Adipocyte (in vitro differentiated cells): ENCODE measurements around the gene KRT37.
"Not testable (repeated sequence)": the region's sequence is repeated elsewhere in the genome, so short reads cannot be mapped to it uniquely, and the experiment has no call there.

Experiments used
- DNase-seq: peaks from one replicate; pipeline ENCODE4 v3.0.0-alpha.2; 2015; ENCODE audit warnings: low read depth
- H3K27me3 ChIP-seq: replicated peaks from 2 replicates; pipeline ENCODE4 v1.7.0; 2013; ENCODE audit warnings: mild to moderate bottlenecking, low read length, moderate library complexity; ENCODE audit not compliant: control insufficient read depth, insufficient read depth
- H3K36me3 ChIP-seq: 2 replicates; pipeline ENCODE4 v1.7.0; 2013; ENCODE audit warnings: low read length, mild to moderate bottlenecking, moderate library complexity; ENCODE audit not compliant: control insufficient read depth, insufficient read depth, severe bottlenecking
- H3K4me1 ChIP-seq: 2 replicates; pipeline ENCODE4 v1.7.0; 2013; ENCODE audit warnings: mild to moderate bottlenecking, low read length, moderate library complexity; ENCODE audit not compliant: control insufficient read depth, insufficient read depth
- H3K4me3 ChIP-seq: 2 replicates; pipeline ENCODE4 v1.7.0; 2013; ENCODE audit warnings: mild to moderate bottlenecking, low read length, moderate library complexity
- H3K9ac ChIP-seq: 2 replicates; pipeline ENCODE4 v1.7.0; 2013; ENCODE audit warnings: mild to moderate bottlenecking, low read length, moderate library complexity
- H3K9me3 ChIP-seq: 2 replicates; pipeline ENCODE4 v1.7.0; 2013; ENCODE audit warnings: mild to moderate bottlenecking, low read length, moderate library complexity; ENCODE audit not compliant: control insufficient read depth

The KRT37 gene

DNA sequence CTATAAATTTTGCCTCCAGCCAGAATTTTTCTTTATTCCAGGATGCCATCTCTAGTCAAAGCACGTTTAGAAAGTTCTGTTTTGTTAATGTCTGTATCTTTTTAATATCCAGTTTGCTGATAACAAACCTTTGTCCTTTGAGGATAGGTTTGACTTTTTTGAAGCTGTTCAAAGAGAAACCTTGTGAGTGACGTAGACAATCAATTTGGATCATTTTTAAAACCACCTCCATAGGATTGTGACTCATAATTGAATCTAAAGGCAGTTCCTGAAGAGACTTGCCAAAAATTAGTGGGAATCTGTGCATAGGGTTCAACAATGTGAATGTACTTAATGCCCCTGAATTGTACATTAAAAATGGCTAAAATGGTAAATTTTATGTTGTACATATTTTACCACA lies 32.9 kb downstream of the KRT37 start:
- peaks cover 12% of the 10 kb centered on the region for H3K4me1 ChIP-seq
- DNase-seq: no peak
- peaks cover 9% of the 10 kb centered on the region for H3K9me3 ChIP-seq
- peaks cover 14% of the 10 kb centered on the region for H3K27me3 ChIP-seq
- no peak overlapping the region for H3K9ac ChIP-seq
- H3K4me3 ChIP-seq: no peak overlapping the region
- no peaks in the 10 kb centered on the region for H3K36me3 ChIP-seq

GRCh38 chr17:41390411-41390938 lies 33.9 kb downstream of the KRT37 start:
- Histone ChIP-seq H3K9ac (no peak overlapping the region), H3K36me3 (no peaks in the 10 kb centered on the region), H3K4me3 (no peak overlapping the region), H3K4me1 (peaks cover 12% of the 10 kb centered on the region), H3K27me3 (peaks cover 10% of the 10 kb centered on the region), H3K9me3 (peaks cover 11% of the 10 kb centered on the region)
- DNase-seq: no peak

GRCh38 chr17:41387670-41388069 lies 36.7 kb downstream of the KRT37 start:
- H3K9ac ChIP-seq: no peak overlapping the region
- no peak for DNase-seq
- peaks cover 14% of the 10 kb centered on the region for H3K4me1 ChIP-seq
- no peak overlapping the region for H3K4me3 ChIP-seq
- H3K36me3 ChIP-seq: no peaks in the 10 kb centered on the region
- peaks cover 11% of the 10 kb centered on the region for H3K9me3 ChIP-seq
- H3K27me3 ChIP-seq: peaks cover 4% of the 10 kb centered on the region

DNA sequence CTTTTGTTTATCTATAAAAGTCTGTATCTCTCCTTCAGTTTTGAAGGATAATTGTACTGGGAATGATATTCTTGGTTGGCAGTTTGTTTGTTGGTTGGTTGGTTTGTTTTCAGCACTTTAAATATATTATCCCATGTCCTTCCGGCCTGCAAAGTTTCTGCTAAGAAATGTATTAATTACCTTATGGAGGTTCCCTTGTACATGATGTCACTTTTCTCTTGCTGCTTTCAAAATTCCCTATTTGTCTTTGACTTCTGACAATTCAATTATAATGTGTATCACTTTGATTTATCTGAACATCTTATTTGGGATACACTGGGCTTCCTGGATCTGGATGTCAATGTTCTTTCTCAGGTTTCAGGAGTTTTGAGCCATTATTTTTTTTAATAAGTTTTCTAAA lies 38.2 kb downstream of the KRT37 start:
- Histone ChIP-seq H3K9me3 (peaks cover 11% of the 10 kb centered on the region), H3K9ac (no peak overlapping the region), H3K27me3 (peaks cover 4% of the 10 kb centered on the region), H3K4me3 (no peak overlapping the region), H3K36me3 (no peaks in the 10 kb centered on the region), H3K4me1 (peaks cover 17% of the 10 kb centered on the region)
- DNase-seq: no peak

DNA sequence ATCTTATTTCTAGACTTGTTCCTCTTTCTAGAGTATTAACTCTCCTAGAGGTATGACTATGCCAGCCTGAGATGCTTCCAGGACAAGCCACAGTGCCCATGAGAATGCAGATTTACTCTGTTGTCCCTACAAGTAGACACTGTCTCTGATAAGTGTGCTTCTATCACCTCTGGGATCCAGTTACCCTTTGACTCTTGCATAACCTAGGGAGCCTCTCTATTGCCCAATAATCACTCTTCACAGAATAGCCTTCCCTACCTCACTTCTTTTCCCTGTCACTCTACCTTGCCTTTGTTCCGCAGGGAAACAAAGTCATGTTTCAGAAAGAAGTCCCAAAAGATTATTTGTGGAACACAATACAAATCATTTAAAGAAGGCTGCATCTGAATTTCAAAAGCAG lies 40.7 kb downstream of the KRT37 start:
- no peaks in the 10 kb centered on the region for H3K36me3 ChIP-seq
- peaks cover 17% of the 10 kb centered on the region for H3K4me1 ChIP-seq
- no peak for DNase-seq
- no peak overlapping the region for H3K4me3 ChIP-seq
- peaks cover 11% of the 10 kb centered on the region for H3K9me3 ChIP-seq
- H3K9ac ChIP-seq: no peak overlapping the region
- peaks cover 4% of the 10 kb centered on the region for H3K27me3 ChIP-seq

- H3K36me3 ChIP-seq: no peaks in the 10 kb centered on the region
- H3K9me3 ChIP-seq: peaks cover 9% of the 10 kb centered on the region
- peaks cover 17% of the 10 kb centered on the region for H3K4me1 ChIP-seq
- DNase-seq: peak; percentile 70
- H3K27me3 ChIP-seq: peaks cover under 1% of the 10 kb centered on the region
- no peak overlapping the region for H3K4me3 ChIP-seq
- H3K9ac ChIP-seq: no peak overlapping the region
Observed at GRCh38 chr17:41382394-41382793, 42.0 kb downstream of the KRT37 start.

DNA sequence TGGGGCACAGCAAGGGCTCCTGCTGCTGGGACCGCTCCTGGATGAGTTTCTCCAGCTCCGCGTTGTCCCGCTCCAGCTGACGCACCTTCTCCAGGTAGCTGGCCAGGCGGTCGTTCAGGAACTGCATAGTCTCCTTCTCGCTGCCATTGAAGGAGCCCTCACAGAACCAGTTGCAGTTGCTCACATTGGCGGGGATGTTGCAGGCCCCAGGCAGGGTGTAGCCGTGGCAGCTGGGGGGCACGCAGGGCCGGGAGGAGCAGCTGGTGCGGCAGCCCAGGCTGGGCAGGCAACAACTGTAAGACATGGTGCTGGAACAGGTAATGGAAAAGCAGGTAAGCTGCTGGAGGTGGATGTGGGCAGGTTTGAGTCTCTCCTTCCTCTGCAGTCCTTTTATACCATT lies 42.4 kb downstream of the KRT37 start, which contains the start of gene KRT34:
Gene KRT34 (minus strand): TSS at position 364 of the 400 bp plus-strand sequence. CDS start 60 bp downstream, at position 304.
- not testable (repeated sequence) for H3K9ac ChIP-seq

DNA sequence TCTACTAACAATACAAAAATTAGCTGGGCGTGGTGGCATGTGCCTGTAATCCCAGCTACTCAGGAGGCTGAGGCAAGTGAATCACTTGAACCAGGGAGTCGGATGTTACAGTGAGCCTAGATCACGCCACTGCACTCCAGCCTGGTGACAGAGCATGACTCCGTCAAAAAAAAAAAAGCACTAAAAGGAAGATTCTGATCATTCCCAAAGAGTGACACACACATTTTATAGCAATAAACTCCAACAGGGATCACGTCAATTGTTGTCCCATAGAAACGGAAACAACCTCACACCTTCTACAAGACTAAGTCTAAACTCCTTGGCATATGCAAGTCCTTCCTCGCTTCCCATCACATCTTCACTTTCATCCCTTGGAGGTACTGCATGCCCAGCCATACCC lies 44.3 kb downstream of the KRT37 start:
- H3K9ac ChIP-seq, H3K9me3 ChIP-seq, H3K36me3 ChIP-seq, H3K4me3 ChIP-seq, H3K27me3 ChIP-seq: not testable (repeated sequence)
- peaks cover 17% of the 10 kb centered on the region for H3K4me1 ChIP-seq
- DNase-seq: peak; percentile 76

More for the DNA sequence above, 42.4 kb downstream of the KRT37 start, which contains the start of gene KRT34:
- H3K27me3 ChIP-seq, H3K36me3 ChIP-seq, H3K4me3 ChIP-seq, H3K9me3 ChIP-seq, DNase-seq: not testable (repeated sequence)
- H3K4me1 ChIP-seq: peaks cover 17% of the 10 kb centered on the region

DNA sequence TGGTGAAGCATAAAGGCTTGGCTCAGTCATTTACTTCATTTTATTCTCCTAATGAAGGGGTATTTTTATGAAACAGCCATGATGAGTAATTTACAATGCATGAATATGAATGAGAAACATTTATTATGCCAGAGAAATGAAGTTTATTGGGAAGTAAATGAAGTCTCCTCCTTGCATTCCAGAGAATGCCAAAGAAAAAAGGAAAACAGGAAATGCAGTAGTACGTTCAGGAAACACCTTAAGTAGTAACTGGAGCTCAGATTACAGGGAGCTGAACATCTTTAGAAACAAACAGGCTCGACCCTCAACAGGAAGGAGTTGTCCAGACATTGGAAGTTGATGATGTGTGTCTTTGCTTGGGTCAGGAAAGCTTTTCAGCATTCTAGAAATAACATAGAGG lies 46.8 kb downstream of the KRT37 start:
- Histone ChIP-seq H3K4me1 (peaks cover 6% of the 10 kb centered on the region), H3K27me3 (peaks cover 8% of the 10 kb centered on the region), H3K9me3 (peaks cover 10% of the 10 kb centered on the region), H3K4me3 (no peak overlapping the region), H3K36me3 (no peaks in the 10 kb centered on the region), H3K9ac (no peak overlapping the region)
- DNase-seq: peak; percentile 40
